Amniotic stem cell (primary cell): ENCODE data around the gene NPBWR2.
A peak's percentile ranks its signal among the peaks of the same experiment; 100 is the strongest.

Experiments
- DNase-seq: peaks from one replicate; lab custom pipeline; 2025; lab: John Stamatoyannopoulos, UW

Gene NPBWR2

DNA sequence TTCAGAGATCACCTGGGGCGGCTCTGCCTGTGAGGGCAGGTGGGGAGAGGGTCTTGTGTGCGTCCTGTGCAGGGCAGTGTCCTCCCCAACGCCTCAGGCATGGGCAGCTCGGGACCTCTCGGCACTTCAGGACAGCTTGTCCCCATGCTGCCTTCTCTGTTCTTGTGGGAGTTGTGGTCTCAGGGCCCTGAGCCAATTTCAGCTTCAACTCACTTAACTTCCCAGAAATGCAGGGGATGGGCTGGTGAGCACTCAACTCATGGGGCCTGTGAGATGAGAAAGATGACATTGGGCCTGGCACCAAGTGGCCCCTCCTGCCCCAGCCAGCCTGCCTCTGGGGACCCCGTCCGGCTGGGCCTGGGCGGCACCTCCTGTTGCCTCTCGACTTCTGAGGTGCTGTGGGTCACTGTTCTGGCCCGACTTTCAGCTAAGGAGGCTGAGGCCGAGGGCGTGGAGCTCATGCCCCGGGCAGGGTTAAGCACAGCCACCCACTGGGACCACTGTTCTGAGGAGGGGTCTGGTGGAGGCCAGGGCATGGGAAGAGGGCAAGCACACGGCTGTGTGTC, 34.8 kb downstream of the NPBWR2 start:
- no peak for DNase-seq

DNA sequence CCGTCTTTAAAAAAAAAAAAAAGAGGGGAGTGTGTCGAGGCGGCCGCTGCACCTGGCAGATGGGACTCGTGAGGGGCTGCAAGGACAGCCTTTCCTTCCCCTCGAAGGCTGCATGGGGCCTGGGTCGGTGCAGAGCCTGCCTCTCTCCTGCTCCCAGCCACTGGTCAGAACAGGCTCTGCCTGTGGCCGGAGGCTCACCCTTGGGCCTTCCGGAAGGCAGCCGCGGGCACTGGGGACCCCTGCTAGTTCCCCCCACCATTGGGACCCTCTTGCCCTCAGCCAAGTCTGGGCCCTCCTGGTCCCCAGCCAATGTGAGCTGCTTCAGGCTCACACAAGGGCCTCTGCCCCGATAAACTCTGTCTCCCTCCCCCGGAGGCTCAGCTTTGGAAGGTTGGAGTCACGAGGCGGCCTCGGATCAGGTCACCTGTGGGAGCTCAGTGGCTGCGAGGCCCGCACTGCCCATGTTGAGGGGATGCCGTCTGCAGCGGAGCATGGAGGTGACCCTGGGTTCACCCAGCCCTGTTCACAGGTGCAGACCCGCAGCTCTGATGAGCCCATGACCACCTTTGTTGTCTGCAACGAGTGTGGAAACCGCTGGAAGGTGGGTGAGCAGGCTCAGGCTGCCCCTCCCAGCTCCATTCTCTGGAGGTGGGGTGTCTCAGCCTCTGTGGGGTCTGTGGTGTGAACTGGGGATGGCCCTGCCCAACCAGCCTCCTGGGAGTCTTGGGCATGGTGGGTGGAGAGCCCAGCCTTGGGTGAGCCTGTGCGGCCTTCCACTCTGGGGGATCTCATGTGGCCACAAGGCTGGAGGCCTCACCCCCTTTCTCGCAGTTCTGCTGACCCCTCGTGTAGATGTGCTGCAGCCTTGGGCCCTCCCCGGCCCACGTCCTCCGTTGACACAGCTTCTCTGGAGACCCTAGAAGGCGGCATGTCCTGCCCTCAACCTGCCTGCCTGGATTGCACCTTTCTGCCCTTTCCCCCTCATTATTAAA, 35.7 kb downstream of the NPBWR2 start:
- no peak for DNase-seq

DNA sequence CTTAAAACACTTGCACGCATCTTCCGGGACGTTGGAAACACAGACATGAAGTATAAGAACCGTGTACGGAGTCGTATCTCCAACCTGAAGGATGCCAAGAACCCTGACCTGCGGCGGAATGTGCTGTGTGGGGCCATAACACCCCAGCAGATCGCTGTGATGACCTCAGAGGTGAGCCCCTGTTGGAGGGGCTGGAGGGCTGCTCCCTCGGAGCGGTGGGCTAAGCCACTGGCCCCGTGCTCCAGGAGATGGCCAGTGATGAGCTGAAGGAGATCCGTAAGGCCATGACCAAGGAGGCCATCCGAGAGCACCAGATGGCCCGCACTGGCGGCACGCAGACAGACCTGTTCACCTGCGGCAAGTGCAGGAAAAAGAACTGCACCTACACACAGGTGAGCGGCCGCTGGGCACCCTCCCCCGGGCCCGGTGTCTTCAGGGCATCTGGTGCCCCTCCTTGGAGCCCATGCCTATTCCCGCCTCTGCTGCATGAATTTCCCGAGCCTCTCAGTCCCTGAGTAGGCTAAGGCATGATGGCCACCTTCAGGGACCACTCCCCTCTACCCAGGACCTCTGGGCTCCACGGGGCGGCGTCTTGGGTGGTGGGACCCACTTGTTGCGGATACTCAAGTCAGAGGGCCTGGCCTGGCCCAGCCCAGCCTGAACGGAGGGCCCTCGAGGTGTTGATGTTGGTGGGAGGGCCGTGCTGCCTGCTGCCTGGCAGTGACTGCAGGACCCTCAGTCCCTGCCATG, 36.9 kb downstream of the NPBWR2 start:
- DNase-seq, result no peak

DNA sequence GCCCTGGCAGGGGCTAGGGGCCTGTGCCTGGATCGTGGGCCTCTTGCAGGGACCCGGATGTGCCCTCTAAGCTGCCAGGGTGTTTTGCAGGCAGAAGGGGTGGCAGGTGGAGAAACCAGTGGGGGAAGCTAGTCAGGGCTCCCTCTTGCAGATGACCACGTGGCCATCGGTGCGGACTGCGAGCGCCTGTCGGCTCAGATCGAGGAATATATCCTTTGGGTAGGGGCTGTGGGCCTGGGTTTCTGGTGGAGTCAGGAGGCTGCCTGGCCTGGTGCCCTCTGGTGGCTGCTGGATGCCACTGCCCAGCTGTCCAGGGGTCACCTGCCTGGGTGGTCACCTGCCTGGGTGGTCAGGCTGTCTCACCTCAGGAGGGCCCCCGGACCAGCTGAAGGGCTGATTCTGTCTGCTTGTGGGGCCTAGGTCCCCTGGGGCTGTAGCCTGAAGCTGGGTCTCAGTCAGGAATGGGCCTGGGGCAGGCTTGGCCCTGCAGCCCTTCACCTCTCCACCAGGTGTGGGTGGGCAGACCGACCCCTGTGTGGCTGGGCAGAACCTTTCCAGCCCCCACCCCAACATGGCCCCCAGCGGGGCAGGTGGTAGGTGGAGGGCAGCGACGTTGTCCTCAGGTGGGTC, 37.6 kb downstream of the NPBWR2 start:
- DNase-seq, result no peak

DNA sequence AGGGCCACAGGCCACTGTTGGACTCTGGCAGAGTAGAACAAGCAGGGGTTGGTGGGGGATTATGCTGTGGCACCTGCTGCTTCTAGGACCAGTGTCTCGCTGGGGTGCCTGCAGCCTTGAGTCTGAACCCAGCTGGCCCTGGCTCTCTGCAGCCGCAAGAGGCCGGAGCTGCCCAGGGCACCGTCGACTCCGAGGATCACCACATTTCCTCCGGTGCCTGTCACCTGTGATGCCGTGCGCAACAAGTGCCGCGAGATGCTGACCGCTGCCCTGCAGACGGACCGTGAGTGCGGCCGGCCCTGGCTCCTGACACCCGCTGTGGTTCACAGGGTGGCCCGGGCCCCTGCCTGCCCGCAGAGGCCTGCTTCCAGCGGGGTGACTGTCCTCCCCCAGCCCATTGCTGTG, 38.2 kb downstream of the NPBWR2 start:
- no peak for DNase-seq

DNA sequence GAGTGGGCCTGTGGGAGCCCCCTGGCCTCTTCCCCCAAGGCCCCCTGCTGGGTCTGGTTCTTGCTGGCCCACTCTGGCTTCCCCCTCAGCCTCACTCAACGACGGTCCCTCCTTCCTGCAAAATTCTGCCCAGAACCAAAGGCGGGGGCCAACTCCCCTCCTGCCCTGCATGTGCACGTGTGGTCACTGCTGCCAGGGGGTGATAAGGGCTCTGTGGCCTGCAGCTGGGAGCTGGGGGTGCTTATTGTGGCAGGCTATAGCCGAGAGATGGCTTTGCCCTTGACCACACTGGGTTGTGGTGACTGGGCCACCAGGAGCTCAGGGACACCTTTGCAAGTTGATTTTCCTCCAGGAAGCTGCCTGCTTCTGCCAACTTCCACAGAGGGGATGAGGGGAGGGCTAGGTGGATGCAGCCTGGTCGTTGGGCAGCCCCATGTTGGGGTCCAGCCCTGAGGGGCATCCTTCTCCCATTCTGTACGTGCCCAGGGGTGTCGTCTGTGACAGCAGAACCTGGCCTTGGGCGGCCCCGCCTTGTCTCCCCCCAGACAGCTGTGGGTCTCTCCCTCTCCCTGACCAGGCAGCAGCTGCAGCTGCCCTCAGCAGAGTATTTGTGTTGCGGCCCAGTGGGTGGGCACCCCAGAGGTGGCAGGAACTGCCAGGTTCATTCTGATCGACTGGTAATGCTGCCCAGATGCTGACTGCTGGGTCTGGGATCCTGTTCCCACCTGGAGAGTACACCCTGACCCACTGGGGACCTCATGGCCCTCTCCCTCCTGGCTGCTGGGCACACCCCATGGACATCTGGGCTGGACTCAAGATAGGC, 38.8 kb downstream of the NPBWR2 start:
- DNase-seq, result no peak

DNA sequence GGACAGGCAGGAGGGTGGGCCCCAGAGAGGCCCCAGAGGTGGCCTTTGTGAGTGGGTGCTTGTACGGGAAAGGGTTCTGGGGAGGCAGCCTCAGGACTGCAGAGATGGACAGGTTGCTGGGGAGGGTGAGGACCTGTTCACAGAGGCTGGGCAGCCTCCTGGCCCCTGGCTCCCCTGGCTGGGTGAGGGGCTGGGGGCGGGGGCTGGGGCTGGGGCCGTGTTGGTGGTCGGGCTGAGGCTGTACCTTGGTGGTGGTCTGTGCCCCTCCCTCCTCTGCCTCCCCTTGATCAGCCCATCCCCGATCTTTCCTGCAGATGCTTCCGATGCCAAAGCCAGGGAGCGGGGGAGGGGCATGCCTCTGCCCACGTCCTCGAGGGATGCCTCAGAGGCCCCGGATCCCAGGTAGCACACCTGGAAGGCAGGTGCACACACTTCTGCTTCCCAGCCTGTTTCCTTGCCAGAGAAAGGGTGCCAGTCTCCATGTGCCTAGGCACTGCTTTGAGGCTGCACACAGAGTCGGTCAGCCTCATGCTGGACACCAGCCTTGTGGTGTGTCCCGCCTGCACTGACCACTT, 39.5 kb downstream of the NPBWR2 start:
- DNase-seq, result no peak

DNA sequence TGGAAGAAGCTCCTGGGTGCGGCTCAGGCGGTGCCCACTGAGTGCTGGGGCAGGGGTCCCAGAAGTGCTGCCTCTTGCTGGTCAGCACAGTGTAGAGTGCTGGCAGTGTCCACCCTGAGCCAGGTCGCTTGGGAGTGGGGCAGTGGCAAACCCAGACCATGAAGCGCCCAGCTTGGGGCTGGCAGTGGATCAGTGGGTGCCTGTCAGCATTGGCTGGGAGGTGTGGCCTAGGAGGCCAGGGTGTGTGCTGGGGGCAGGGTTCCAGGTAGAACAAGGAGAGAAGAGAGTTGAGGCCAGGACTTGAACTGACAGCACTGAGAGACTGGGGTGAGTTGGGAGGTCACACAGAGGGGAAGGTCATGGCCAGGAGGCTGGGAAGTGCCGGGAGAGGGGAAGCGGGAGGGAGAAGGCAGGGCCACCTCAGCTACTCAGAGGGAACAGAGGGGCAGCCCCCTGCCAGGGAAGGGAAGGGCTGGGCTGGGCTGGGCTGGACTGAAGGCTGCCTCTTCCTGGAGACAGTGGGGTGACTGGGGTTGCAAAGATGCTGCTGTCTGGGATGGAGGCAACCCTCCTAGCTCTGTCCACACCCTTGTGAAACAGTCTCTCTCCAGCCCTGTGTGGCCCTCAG, 40.2 kb downstream of the NPBWR2 start:
- DNase-seq, result no peak

DNA sequence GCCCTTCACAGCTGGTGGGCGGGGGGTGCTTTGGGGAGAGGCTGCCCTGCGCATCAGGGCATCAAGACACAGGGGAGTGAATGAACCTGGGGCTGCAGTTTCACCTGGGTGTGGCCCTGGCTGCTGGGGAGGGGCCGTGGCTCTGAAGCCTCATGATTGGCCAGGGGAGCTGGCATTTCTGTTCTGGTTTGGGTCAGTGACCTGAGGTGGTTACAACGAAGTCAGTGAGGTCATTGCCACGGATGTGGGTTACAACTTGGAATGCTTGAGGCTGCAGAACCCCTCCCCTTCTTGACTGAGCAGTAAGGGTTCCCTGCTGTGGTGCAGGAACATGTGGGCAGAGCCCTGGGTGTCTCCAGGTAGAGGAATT, 41.4 kb downstream of the NPBWR2 start:
- DNase-seq, result no peak

DNA sequence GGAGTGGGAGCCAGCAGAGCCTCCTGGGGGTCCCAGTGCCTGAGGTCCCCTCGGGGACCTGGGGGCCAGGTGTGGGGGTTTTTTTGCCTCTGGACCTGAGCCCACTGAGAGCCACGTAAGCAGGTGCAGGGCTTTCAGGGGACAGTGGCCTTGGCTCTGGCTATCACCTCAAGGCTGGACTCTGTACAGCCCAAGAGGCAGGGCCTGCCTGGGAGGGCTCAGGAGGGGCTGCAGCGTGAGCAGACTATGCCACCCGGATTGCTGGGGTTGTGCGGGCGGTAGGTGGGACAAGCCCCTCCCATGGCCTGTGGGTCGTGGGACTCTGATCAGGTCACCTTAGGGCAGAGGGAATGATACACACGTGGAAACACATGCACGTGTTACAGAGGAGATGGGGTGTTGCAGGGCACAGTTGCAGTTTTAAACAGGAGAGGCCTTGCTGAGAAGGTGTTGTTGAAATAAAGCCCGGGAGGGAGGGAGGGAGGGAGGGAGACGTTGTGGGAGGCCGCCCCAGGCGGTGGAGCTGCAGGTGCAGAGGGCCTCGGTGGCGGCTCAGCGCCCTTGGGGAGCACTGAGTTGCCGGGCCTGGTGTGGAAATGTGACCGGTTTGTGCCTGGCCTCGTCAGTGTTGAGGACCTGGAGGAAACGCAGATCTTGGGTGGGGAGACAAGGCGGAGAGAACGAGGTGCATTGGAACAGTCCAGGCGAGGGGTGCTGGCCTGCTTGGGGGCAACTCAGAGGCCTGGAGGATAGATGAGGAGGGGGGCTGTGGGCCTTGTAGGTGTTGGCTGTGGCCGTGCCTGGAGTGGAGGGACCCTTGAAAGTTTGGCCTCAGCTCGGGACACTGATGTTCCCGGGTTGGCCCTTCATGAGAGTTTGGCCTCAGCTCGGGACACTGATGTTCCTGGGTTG, 42.0 kb downstream of the NPBWR2 start:
- no peak for DNase-seq

DNA sequence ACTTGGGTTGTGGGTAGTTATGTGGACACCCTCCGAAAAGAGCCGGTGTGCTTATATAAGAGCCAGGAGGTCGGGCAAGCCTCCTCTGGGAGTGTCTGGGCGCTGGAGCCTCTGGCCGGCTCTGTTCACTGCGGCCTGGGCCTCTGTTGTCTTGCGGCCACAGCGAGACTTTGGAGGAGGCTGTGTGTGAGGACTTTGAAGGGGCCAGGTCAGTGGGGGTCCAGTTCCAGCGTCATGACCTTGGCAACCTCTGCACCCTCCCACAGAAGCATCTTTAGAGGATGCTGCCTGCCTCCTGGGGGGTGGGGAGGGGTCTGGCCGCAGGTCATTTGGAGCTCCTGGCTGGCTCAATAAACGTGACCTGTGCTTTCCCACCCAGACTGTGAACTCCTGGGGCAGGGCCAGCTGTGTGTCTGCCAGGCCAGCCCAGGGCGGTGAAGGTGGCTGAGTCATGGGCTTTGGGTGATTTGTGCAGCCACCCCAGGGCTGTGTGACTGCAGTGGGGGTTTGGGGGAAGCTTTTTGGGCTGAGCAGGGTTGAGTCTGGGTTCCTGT, 43.1 kb downstream of the NPBWR2 start:
- DNase-seq, result no peak

DNA sequence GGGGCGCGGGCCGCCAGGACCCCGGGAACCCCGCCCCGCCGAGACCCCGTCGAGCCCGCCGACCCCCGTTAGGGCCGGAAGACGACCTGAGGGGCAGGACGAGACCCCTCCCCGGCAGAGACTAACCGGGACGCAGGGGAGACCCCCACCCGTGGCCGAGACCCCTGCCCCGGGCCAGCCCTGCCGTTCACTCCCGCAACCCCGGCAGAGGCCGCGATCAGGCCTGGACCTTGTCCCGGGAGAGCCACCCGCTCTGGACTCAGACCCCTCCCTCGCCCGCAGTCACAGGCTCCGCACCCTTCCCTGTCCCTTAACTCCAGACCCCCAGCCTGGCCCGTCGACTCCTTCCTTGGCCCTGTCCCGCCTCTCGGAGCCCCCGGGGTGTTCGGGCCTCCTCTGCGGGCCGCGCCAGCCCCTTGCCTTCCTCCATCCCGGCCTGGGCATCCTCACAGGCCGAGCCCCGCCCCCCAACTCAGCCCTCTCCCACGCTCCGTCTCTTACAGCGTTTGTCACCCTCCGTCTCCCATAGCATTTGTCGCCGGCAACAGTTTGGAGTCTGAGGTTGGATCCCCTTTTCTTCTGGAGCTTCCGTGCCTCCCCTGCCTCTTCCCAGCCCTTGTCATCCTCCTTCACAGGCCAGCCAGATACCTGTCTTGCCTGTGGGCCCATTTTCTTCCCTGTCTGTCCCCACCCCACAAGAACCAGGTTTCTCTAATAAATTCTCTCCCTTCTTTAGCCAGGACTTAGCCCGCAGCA, 43.8 kb downstream of the NPBWR2 start:
- no peak for DNase-seq

DNA sequence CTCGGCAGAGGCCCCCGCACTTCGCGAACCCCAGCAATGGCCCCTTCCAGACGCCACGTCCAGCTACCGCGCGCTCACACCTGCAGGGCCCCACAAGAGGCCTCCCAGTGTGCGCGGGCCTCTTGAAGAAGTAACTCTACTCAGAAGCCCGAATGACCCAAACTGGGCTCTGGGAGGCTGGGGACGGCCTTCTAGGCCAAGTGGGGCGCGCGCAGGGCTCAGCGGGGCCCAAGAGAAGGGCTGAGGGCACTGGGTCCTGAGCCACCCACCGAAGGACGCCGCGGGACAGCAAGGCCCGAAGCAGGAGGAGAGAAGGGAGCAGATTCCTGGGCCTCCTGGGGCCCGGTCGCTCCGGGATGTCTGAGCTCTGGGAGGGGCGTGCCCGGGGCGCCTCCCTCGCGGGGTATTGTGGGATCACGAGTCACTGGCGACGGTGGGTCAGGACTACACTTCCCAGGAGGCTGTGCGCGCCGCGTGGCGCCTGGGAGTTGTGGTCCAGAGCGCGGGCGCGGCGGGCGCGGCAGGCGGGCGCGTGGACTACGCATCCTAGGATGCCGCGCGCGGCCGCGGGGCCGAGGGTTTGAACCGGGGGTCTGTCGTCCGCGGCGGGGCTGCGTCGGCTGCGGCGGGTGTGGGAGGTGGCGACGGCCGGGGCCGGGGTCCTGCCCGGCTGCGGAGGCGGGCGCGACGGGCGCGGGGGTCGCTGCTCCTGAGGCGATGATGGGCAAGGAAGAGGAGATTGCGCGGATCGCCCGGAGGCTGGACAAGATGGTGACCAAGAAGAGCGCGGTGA, 44.6 kb downstream of the NPBWR2 start, which contains the start of gene TCEA2:
TSS of gene TCEA2 (plus strand) at position 603 of the 793 bp plus-strand sequence. CDS start at position 718, 115 bp downstream.
- DNase-seq, result peak; percentile 98

DNA sequence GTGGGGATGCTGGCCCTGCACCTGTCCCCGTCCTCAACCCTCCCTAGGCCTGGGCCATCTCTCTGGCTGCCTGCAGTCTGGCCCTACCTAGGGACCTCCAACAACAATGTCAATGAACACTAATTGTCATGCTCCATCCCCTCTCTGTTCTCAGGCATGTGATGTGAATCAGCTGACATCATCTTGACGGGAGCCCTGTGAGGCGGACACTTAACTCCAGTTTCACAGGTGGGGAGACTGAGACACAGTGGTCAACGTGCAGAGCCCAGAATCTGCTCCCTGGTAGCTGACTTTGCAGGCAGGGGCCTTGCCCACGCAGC, 45.1 kb downstream of the NPBWR2 start:
- DNase-seq, result no peak

DNA sequence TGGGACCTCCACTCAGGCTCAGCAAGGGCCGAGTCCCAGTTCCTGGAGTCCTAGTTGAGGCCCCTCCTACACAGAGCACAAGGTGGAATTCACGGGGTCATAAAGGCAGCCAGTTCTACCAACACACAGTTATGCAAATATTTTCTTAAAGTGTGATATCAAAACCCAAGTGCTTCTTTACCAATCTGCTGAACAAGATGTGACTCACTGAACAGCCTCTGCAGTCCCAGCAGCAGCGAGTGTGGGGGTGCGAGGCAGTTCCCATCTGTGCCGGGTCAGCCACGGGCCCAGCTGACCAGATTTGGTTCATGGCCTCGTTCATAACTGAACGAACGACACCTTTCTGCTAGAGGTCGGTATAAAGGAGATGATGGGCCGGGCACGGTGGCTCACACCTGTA, 48.8 kb downstream of the NPBWR2 start:
- DNase-seq, result no peak

DNA sequence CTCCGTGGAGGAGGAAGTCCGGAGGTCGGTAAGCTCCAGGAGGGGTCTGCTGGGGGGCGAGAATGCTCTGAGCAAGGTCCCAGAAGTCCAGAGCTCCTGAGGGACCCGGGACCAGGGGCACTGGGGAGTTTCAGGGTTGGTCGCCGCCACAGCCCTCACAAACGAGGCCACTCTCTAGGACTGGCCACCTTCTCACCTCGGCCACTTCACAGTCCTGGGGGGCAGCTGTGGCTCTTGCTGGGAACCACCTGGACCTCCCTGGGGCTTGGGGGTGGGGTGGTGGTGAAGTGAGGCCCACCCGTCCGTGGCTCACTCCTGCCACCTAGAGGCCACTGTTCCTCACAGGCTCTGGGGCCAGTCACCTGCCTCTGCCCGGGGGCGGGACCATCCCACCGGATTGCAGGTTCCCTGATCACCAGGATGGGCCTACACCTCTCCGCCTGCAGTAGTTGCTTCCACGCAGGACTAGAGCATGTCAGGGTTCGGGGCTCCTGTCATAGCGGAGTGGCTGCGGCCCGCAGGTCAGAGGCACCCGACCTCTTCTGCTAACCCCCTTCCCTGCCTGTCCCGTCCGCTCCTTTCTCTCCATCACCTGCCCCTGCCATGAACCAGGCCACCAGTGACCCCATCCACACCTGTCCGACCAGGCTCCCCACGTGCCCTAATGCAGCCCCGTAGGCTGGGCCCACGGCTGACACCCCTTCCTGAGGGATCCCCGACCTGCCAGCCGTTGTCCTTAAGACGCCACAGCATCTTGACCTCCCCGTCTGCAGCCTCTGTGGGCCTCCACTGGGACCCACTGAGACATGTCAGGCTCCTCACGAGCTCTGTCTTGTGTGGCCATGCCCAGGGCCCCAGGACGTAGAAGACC, 49.5 kb downstream of the NPBWR2 start:
- DNase-seq, result no peak
